Hepatocyte (in vitro differentiated cells): ENCODE results near the gene NKIRAS2. TPM values are rescaled to one million over a fixed set of nuclear protein-coding genes. Genes with fewer than 3 reads are reported as not detected.

Experiments used
- DNase-seq: peaks from one replicate; pipeline ENCODE4 v3.0.0-alpha.2; 2016; ENCODE audit warnings: low spot score
- H2AFZ ChIP-seq: fragments of 200-600 bp; sonication (generic); 2 replicates; pipeline ENCODE4 v1.6.0; 2016; ENCODE audit warnings: antibody characterized with exemption, mild to moderate bottlenecking
- H3K27ac ChIP-seq: fragments of 200-600 bp; sonication (generic); 2 replicates; pipeline ENCODE4 v1.5.1; 2016; ENCODE audit warnings: mild to moderate bottlenecking
- H3K27me3 ChIP-seq: fragments of 200-600 bp; sonication (generic); 2 replicates; pipeline ENCODE4 v1.6.1; 2016
- H3K36me3 ChIP-seq: fragments of 200-600 bp; sonication (generic); replicated peaks from 2 replicates; pipeline ENCODE4 v1.5.1; 2016; ENCODE audit warnings: low read depth; ENCODE audit not compliant: insufficient read depth
- H3K4me1 ChIP-seq: fragments of 200-600 bp; sonication (generic); 2 replicates; pipeline ENCODE4 v1.5.1; 2016; ENCODE audit warnings: mild to moderate bottlenecking, moderate library complexity; ENCODE audit not compliant: insufficient read depth
- H3K4me2 ChIP-seq: fragments of 200-600 bp; sonication (generic); 2 replicates; pipeline ENCODE4 v1.6.0; 2016
- H3K4me3 ChIP-seq: fragments of 200-600 bp; sonication (generic); 2 replicates; pipeline ENCODE4 v1.5.1; 2016; ENCODE audit warnings: mild to moderate bottlenecking
- H3K79me2 ChIP-seq: fragments of 200-600 bp; sonication (generic); 2 replicates; pipeline ENCODE4 v1.6.0; 2017; ENCODE audit warnings: mild to moderate bottlenecking
- H3K9me2 ChIP-seq: fragments of 200-600 bp; sonication (generic); replicated peaks from 2 replicates; pipeline ENCODE4 v1.6.0; 2017; ENCODE audit warnings: mild to moderate bottlenecking; ENCODE audit not compliant: insufficient read depth
- H3K9me3 ChIP-seq: fragments of 200-600 bp; sonication (generic); 2 replicates; pipeline ENCODE4 v1.5.1; 2016; ENCODE audit warnings: low read depth, mild to moderate bottlenecking
- H4K20me1 ChIP-seq: fragments of 200-600 bp; sonication (generic); 2 replicates; pipeline ENCODE4 v1.6.0; 2016; ENCODE audit warnings: mild to moderate bottlenecking; ENCODE audit not compliant: insufficient read depth, poor library complexity, severe bottlenecking
- CTCF ChIP-seq: fragments of 200-600 bp; sonication (generic); IDR thresholded peaks from 2 replicates; pipeline ENCODE4 v1.5.1; 2016; ENCODE audit warnings: antibody characterized with exemption, mild to moderate bottlenecking; ENCODE audit not compliant: poor library complexity
- EZH2 ChIP-seq: fragments of 200-600 bp; sonication (generic); IDR thresholded peaks from 2 replicates; pipeline ENCODE4 v1.6.1; 2016; ENCODE audit warnings: antibody characterized with exemption, mild to moderate bottlenecking, borderline replicate concordance
- EZH2phosphoT487 ChIP-seq: fragments of 200-600 bp; sonication (generic); IDR thresholded peaks from one replicate; pipeline ENCODE4 v1.6.1; 2018; ENCODE audit warnings: antibody characterized with exemption, mild to moderate bottlenecking, low read depth, moderate library complexity; ENCODE audit not compliant: unreplicated experiment, severe bottlenecking
- WGBS: methylation state at CpG from one replicate; pipeline ENCODE4 v1.1.6; 2016; ENCODE audit warnings: low lambda C conversion rate; ENCODE audit errors: missing lambda C conversion rate; 5-methylcytosine and 5-hydroxymethylcytosine counted together
- polyA plus RNA-seq: library from polyadenylated mRNA; unstranded; fragments of >200 nt; fragmentation: Nextera tagmentation; extraction: Ambion mirVana; gene quantifications from 2 replicates; pipeline ENCODE4 v1.2.1, GENCODE V29; 2016
- total RNA-seq: library from RNA; depleted of rRNA; stranded (reverse); fragments of >200 nt; gene quantifications from 2 replicates; pipeline ENCODE4 v1.2.3, GENCODE V29; 2014

NKIRAS2 gene
- total and polyA plus RNA-seq, 2 experiments from 2014 or later: 40.8 to 55.0 TPM

- Histone ChIP-seq H4K20me1 (no peaks in the 10 kb centered on the region), H3K27me3 (no peaks in the 10 kb centered on the region), H3K4me2 (no peak overlapping the region), H3K4me3 (no peak overlapping the region), H3K36me3 (no peaks in the 10 kb centered on the region), H3K9me3 (no peaks in the 10 kb centered on the region), H3K27ac (no peak overlapping the region), H3K79me2 (no peaks in the 10 kb centered on the region), H3K4me1 (no peaks in the 10 kb centered on the region), H2AFZ (no peak overlapping the region), H3K9me2 (no peaks in the 10 kb centered on the region)
- TF ChIP-seq EZH2phosphoT487: no peak
- no peak for TF ChIP-seq EZH2
- TF ChIP-seq CTCF: no peak
- 94% methylated on average over 10 of the region's 10 CpGs for WGBS
- DNase-seq: no peak
Observed at GRCh38 chr17:42040818-42041217, 20.9 kb downstream of the NKIRAS2 start.

- Histone ChIP-seq H3K27ac (no peak overlapping the region), H3K4me3 (no peak overlapping the region), H3K27me3 (no peaks in the 10 kb centered on the region), H3K9me2 (no peaks in the 10 kb centered on the region), H2AFZ (no peak overlapping the region), H3K4me1 (no peaks in the 10 kb centered on the region), H3K36me3 (no peaks in the 10 kb centered on the region), H4K20me1 (no peaks in the 10 kb centered on the region), H3K4me2 (no peak overlapping the region), H3K79me2 (no peaks in the 10 kb centered on the region), H3K9me3 (no peaks in the 10 kb centered on the region)
- DNase-seq: no peak
- TF ChIP-seq EZH2phosphoT487 (no peak), CTCF (no peak), EZH2 (no peak)
Observed at GRCh38 chr17:42041619-42042018, 21.7 kb downstream of the NKIRAS2 start.

- H3K4me3 ChIP-seq: no peak overlapping the region
- no peaks in the 10 kb centered on the region for H3K27me3 ChIP-seq
- H3K9me3 ChIP-seq: no peaks in the 10 kb centered on the region
- H3K36me3 ChIP-seq: no peaks in the 10 kb centered on the region
- no peaks in the 10 kb centered on the region for H3K4me1 ChIP-seq
- no peak overlapping the region for H3K4me2 ChIP-seq
- no peak overlapping the region for H3K27ac ChIP-seq
- H3K79me2 ChIP-seq: no peaks in the 10 kb centered on the region
- WGBS: 95% methylated on average over 17 of the region's 20 CpGs
- TF ChIP-seq EZH2 (no peak), EZH2phosphoT487 (no peak), CTCF (no peak)
- no peak for DNase-seq
- H2AFZ ChIP-seq: no peak overlapping the region
- no peaks in the 10 kb centered on the region for H3K9me2 ChIP-seq
- no peaks in the 10 kb centered on the region for H4K20me1 ChIP-seq
Observed at GRCh38 chr17:42042598-42043319, 22.9 kb downstream of the NKIRAS2 start.

GRCh38 chr17:42045719-42046118, 25.8 kb downstream of the NKIRAS2 start:
- Histone ChIP-seq H3K27me3 (no peaks in the 10 kb centered on the region), H3K27ac (no peak overlapping the region), H3K4me1 (peaks cover 7% of the 10 kb centered on the region), H3K4me2 (no peak overlapping the region), H3K9me2 (no peaks in the 10 kb centered on the region), H4K20me1 (no peaks in the 10 kb centered on the region), H2AFZ (no peak overlapping the region), H3K4me3 (no peak overlapping the region), H3K9me3 (no peaks in the 10 kb centered on the region), H3K36me3 (no peaks in the 10 kb centered on the region), H3K79me2 (no peaks in the 10 kb centered on the region)
- WGBS: 79% methylated on average over 1 of the region's 1 CpG
- TF ChIP-seq EZH2phosphoT487 (no peak), EZH2 (no peak), CTCF (no peak)
- no peak for DNase-seq
